Sigmoid colon (tissue), 4 donors: ENCODE data around the gene OR52I1.

ENCODE experiments used
- CTCF ChIP-seq, 4 experiments: fragments of 450-650 bp in 3 of 4; fragments of 200-600 bp in 1 of 4; IDR thresholded peaks; one replicate each; pipeline ENCODE4 v1.5.1; 2016 to 2019; ENCODE audit warnings: antibody characterized with exemption in 4 of 4, mild to moderate bottlenecking in 3 of 4, moderate library complexity in 2 of 4
- EP300 ChIP-seq, 4 donors: sonication (generic); formaldehyde crosslinking; IDR thresholded peaks; one replicate each; pipeline ENCODE4 v1.6.1; 2017; ENCODE audit warnings: antibody characterized with exemption in 4 of 4
- POLR2A ChIP-seq, 2 donors: fragments of 450-650 bp; IDR thresholded peaks; one replicate each; pipeline ENCODE4 v1.6.1; 2016; ENCODE audit warnings: antibody characterized with exemption in 2 of 2, mild to moderate bottlenecking in 2 of 2, moderate library complexity in 2 of 2

GRCh38 chr11:4626207-4627099, 32.6 kb downstream of the OR52I1 start:
- TF ChIP-seq CTCF (IDR thresholded peaks at IDR 0.05) (peak; percentile 15 to 75 (median 60)), EP300 (IDR thresholded peaks at IDR 0.05) (no peak), POLR2A (IDR thresholded peaks at IDR 0.05) (no peak)
